Measurements from ENCODE around the gene OXLD1. TPM values are rescaled to one million over a fixed set of nuclear protein-coding genes. Genes with fewer than 3 reads are reported as not detected.

Gene OXLD1
- total RNA-seq, 2 donors from 2014 or later = 30.2 to 36.5 TPM

DNA sequence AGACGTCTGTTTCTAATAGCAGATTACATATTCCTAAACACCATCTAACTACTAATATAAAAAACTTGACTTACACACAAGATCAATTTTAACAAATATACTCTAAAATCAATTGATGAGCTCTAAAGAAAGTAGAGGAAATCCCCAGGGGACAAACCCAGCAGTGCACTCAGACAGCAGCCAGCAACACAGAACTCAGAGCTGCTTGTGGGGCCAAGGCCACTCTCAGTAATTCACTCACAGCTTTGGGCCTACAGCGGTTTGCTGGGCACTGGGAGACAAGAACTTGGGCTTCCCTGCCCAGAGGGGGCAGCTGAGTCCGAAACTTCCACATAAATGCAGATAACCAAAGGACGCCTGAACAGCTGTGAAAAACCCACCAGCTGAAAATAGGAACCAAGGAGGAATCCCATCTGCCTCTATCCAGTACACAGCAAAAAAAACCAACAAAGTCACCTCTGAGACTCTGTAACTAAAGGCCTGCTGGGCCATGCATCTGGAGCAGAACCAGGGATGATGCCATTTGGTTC, 50.9 kb downstream of the OXLD1 start:
- no peak overlapping the region for H3K4me3 ChIP-seq (ENCODE audit: low read length)
- 92 to 100% methylated on average over 3 to 4 of the region's 4 CpGs for WGBS, 2 experiments (ENCODE audit: insufficient coverage in 1 of 2, insufficient read length in 1 of 2)
- no peak for DNase-seq
- H3K27ac ChIP-seq (ENCODE audit: low read depth, low read length) = no peak overlapping the region
- no peak overlapping the region for H3K9ac ChIP-seq (ENCODE audit: extremely low read depth, low read length, poor library complexity, severe bottlenecking)
- no peak overlapping the region for H3K27ac Mint-ChIP-seq
- peaks cover 20% of the 10 kb centered on the region for H3K9me3 Mint-ChIP-seq
- H3K4me1 Mint-ChIP-seq = no peaks in the 10 kb centered on the region
- TF ChIP-seq, protein P1, sequence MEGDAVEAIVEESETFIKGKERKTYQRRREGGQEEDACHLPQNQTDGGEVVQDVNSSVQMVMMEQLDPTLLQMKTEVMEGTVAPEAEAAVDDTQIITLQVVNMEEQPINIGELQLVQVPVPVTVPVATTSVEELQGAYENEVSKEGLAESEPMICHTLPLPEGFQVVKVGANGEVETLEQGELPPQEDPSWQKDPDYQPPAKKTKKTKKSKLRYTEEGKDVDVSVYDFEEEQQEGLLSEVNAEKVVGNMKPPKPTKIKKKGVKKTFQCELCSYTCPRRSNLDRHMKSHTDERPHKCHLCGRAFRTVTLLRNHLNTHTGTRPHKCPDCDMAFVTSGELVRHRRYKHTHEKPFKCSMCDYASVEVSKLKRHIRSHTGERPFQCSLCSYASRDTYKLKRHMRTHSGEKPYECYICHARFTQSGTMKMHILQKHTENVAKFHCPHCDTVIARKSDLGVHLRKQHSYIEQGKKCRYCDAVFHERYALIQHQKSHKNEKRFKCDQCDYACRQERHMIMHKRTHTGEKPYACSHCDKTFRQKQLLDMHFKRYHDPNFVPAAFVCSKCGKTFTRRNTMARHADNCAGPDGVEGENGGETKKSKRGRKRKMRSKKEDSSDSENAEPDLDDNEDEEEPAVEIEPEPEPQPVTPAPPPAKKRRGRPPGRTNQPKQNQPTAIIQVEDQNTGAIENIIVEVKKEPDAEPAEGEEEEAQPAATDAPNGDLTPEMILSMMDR (conservative IDR thresholded peaks at IDR 0.05) = no peak
- H3K27me3 ChIP-seq (ENCODE audit: control insufficient read depth, insufficient read depth, low read length, poor library complexity, severe bottlenecking) = no peaks in the 10 kb centered on the region
- H3K36me3 ChIP-seq (ENCODE audit: control insufficient read depth, insufficient read depth, low read length) = peaks cover 70% of the 10 kb centered on the region
- no peaks in the 10 kb centered on the region for H3K4me1 ChIP-seq (ENCODE audit: control insufficient read depth, insufficient read depth, low read length)
- no peak overlapping the region for H3K4me3 Mint-ChIP-seq
- peaks cover 16% of the 10 kb centered on the region for H3K9me3 ChIP-seq (ENCODE audit: control insufficient read depth, low read length)
- no peaks in the 10 kb centered on the region for H3K27me3 Mint-ChIP-seq (ENCODE audit: insufficient read depth)
- H3K36me3 Mint-ChIP-seq (ENCODE audit: low read depth) = peaks cover 77% of the 10 kb centered on the region

Small RNA genes within 50 kb of the gene (microRNA-seq; reads per million reads assigned to microRNA genes)
- gene MIR6786 (ENCODE audit: borderline microRNAs expressed) = not detected

Other genes with a start within 250 kb of the OXLD1 start
- 1,000 to 10,000 TPM; 4,461 to 5,616 TPM for gene ACTG1, start 153.8 kb downstream of the OXLD1 start, total RNA-seq
- gene FSCN2, start 138.2 kb downstream of the OXLD1 start, total RNA-seq = 1 to 10 TPM; 1.0 to 1.8 TPM
- gene FAAP100, start 114.3 kb downstream of the OXLD1 start, total RNA-seq = 10 to 100 TPM; 34.5 to 39.5 TPM
- gene NPLOC4, start 29.5 kb downstream of the OXLD1 start, total RNA-seq = 100 to 1,000 TPM; 113 to 118 TPM
- 1 to 10 TPM; 1.3 to 1.8 TPM for gene TSPAN10, start 29.4 kb downstream of the OXLD1 start, total RNA-seq
- 1 to 10 TPM; 3.2 to 4.3 TPM for gene PDE6G, start 10.1 kb downstream of the OXLD1 start, total RNA-seq
- gene CCDC137, start 132 bp upstream of the OXLD1 start, total RNA-seq = 10 to 100 TPM; 35.8 to 44.2 TPM
- 10 to 100 TPM; 41.2 to 47.8 TPM for gene ARL16, start 17.2 kb upstream of the OXLD1 start, total RNA-seq
- gene HGS, start 17.4 kb upstream of the OXLD1 start, total RNA-seq = 100 to 1,000 TPM; 114 to 130 TPM
- 100 to 1,000 TPM in 1 of 2 donors, 10 to 100 TPM in 1; 99.4 to 105 TPM for gene MRPL12, start 36.8 kb upstream of the OXLD1 start, total RNA-seq
- gene SLC25A10, start 45.7 kb upstream of the OXLD1 start, total RNA-seq = 10 to 100 TPM; 24.8 to 37.6 TPM
- gene GCGR, start 137.5 kb upstream of the OXLD1 start, total RNA-seq = 1 to 10 TPM in 1 of 2 donors, not detected in 1; 4.0 TPM
- 100 to 1,000 TPM; 164 to 183 TPM for gene MCRIP1, start 166.7 kb upstream of the OXLD1 start, total RNA-seq
- not detected for gene PPP1R27, start 168.4 kb upstream of the OXLD1 start, total RNA-seq
- gene P4HB, start 193.9 kb upstream of the OXLD1 start, total RNA-seq = 100 to 1,000 TPM; 493 to 535 TPM
- 100 to 1,000 TPM; 240 to 254 TPM for gene ARHGDIA, start 204.7 kb upstream of the OXLD1 start, total RNA-seq
- 100 to 1,000 TPM; 154 to 170 TPM for gene ALYREF, start 225.0 kb upstream of the OXLD1 start, total RNA-seq
- 100 to 1,000 TPM; 161 to 195 TPM for gene ANAPC11, start 225.1 kb upstream of the OXLD1 start, total RNA-seq
- gene NPB, start 235.6 kb upstream of the OXLD1 start, total RNA-seq = 1 to 10 TPM; 3.3 to 3.7 TPM
- 10 to 100 TPM; 66.8 to 70.9 TPM for gene PCYT2, start 244.8 kb upstream of the OXLD1 start, total RNA-seq

All from endodermal cell (in vitro differentiated cells).